K562 (cell line): ENCODE data around the gene PRXL2A. TPM values are rescaled to one million over a fixed set of nuclear protein-coding genes. Genes with fewer than 3 reads are reported as not detected.

ENCODE experiments used
- MBD2 ChIP-seq: sonication (generic); IDR thresholded peaks from 2 replicates; pipeline ENCODE4 v1.6.1; 2016; ENCODE audit warnings: low read depth, borderline replicate concordance
- PTBP1 ChIP-seq: fragments of 200-400 bp; formaldehyde crosslinking; IDR thresholded peaks from 2 replicates; pipeline ENCODE4 v1.6.1; 2017; ENCODE audit warnings: low read depth, low read length
- RBBP5 ChIP-seq: fragments of 200-600 bp; sonication (generic); IDR thresholded peaks from 2 replicates; pipeline ENCODE4 v1.6.1; 2012; ENCODE audit warnings: borderline replicate concordance, mild to moderate bottlenecking, low read length, control low read depth, inconsistent platforms; ENCODE audit not compliant: insufficient read depth, poor library complexity, severe bottlenecking
- SRF ChIP-seq, 2 experiments: fragments of 250-450, 450-650 bp in 1 of 2; sonication (Bioruptor Pico) in 1 of 2; sonication (generic) in 1 of 2; formaldehyde crosslinking; IDR thresholded peaks; 2 replicates each; pipeline versions ENCODE4 v1.5.0 to v1.5.1; 2020 to 2022; ENCODE audit warnings: mild to moderate bottlenecking in 1 of 2, missing genetic modification reagents in 1 of 2
- ZNF436 ChIP-seq: fragments of 250-450, 450-650 bp; sonication (Bioruptor Pico); formaldehyde crosslinking; IDR thresholded peaks from 2 replicates; pipeline ENCODE4 v1.7.0; 2020; ENCODE audit warnings: mild to moderate bottlenecking
- ZNF586 ChIP-seq: fragments of 450-650 bp; formaldehyde crosslinking; conservative IDR thresholded peaks from 2 replicates; pipeline ENCODE4 v1.4.0; 2020; ENCODE audit warnings: mild to moderate bottlenecking, moderate library complexity
- polyA plus RNA-seq, 8 experiments: library from polyadenylated mRNA; depleted of rRNA in 4 of 8; stranded (reverse) in 5 of 8; unstranded in 3 of 8; fragments of >200 nt; fragmentation: Nextera tagmentation in 2 of 8; fragmentation: Illumina TruSeq in 1 of 8; extraction: Ambion mirVana in 2 of 8; extraction: Trizol in 1 of 8; gene quantifications; 2 replicates each; pipeline versions ENCODE4 v1.2.1 to v1.2.3, GENCODE V29; 2011 to 2014; ENCODE audit warnings: inconsistent platforms in 1 of 8, missing spikeins in 1 of 8
- total RNA-seq, 7 experiments: library from RNA; depleted of rRNA in 6 of 7; stranded (reverse); fragments of >200 nt in 6 of 7; fragmentation: Illumina TruSeq in 2 of 7; extraction: Trizol in 2 of 7; gene quantifications; 2 replicates each; pipeline versions ENCODE4 v1.2.1 to v1.2.3, GENCODE V29; 2011 to 2021; ENCODE audit warnings: low replicate concordance in 1 of 7
- TF ChIP-seq, protein P1 (sequence below), 2 experiments: IDR thresholded peaks; 2 replicates each; pipeline ENCODE4 v1.6.1; 2012; ENCODE audit warnings: improper control_type of control experiment in 2 of 2, low read depth in 2 of 2, low read length in 2 of 2, borderline replicate concordance in 1 of 2
- TF ChIP-seq, protein P2 (sequence below): fragments of 200-800 bp; sonication (Bioruptor generic); IDR thresholded peaks from 2 replicates; pipeline ENCODE4 v1.6.1; 2016; ENCODE audit warnings: missing genetic modification characterization, missing compliant biosample characterization
- TF ChIP-seq, protein P3 (sequence below): fragments of 450-650 bp; formaldehyde crosslinking; IDR thresholded peaks from 2 replicates; pipeline ENCODE4 v1.4.0; 2020; ENCODE audit warnings: mild to moderate bottlenecking, moderate library complexity

The PRXL2A gene
- total and polyA plus RNA-seq, 9 of the 15 experiments (the other 6 are each of a cell fraction or from before 2014, with no cell fraction given) = 0.14 to 1.2 (median 0.75) TPM

- TF ChIP-seq, protein P1, sequence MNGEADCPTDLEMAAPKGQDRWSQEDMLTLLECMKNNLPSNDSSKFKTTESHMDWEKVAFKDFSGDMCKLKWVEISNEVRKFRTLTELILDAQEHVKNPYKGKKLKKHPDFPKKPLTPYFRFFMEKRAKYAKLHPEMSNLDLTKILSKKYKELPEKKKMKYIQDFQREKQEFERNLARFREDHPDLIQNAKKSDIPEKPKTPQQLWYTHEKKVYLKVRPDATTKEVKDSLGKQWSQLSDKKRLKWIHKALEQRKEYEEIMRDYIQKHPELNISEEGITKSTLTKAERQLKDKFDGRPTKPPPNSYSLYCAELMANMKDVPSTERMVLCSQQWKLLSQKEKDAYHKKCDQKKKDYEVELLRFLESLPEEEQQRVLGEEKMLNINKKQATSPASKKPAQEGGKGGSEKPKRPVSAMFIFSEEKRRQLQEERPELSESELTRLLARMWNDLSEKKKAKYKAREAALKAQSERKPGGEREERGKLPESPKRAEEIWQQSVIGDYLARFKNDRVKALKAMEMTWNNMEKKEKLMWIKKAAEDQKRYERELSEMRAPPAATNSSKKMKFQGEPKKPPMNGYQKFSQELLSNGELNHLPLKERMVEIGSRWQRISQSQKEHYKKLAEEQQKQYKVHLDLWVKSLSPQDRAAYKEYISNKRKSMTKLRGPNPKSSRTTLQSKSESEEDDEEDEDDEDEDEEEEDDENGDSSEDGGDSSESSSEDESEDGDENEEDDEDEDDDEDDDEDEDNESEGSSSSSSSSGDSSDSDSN (IDR thresholded peaks at IDR 0.05; ENCODE audit: borderline replicate concordance in 1 of 2, low read depth in 2 of 2, low read length in 2 of 2) = no peak
- TF ChIP-seq, protein P2, sequence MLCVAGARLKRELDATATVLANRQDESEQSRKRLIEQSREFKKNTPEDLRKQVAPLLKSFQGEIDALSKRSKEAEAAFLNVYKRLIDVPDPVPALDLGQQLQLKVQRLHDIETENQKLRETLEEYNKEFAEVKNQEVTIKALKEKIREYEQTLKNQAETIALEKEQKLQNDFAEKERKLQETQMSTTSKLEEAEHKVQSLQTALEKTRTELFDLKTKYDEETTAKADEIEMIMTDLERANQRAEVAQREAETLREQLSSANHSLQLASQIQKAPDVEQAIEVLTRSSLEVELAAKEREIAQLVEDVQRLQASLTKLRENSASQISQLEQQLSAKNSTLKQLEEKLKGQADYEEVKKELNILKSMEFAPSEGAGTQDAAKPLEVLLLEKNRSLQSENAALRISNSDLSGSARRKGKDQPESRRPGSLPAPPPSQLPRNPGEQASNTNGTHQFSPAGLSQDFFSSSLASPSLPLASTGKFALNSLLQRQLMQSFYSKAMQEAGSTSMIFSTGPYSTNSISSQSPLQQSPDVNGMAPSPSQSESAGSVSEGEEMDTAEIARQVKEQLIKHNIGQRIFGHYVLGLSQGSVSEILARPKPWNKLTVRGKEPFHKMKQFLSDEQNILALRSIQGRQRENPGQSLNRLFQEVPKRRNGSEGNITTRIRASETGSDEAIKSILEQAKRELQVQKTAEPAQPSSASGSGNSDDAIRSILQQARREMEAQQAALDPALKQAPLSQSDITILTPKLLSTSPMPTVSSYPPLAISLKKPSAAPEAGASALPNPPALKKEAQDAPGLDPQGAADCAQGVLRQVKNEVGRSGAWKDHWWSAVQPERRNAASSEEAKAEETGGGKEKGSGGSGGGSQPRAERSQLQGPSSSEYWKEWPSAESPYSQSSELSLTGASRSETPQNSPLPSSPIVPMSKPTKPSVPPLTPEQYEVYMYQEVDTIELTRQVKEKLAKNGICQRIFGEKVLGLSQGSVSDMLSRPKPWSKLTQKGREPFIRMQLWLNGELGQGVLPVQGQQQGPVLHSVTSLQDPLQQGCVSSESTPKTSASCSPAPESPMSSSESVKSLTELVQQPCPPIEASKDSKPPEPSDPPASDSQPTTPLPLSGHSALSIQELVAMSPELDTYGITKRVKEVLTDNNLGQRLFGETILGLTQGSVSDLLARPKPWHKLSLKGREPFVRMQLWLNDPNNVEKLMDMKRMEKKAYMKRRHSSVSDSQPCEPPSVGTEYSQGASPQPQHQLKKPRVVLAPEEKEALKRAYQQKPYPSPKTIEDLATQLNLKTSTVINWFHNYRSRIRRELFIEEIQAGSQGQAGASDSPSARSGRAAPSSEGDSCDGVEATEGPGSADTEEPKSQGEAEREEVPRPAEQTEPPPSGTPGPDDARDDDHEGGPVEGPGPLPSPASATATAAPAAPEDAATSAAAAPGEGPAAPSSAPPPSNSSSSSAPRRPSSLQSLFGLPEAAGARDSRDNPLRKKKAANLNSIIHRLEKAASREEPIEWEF (CRISPR knock-in tag) = no peak
- TF ChIP-seq PTBP1 = no peak
- TF ChIP-seq MBD2 = no peak
- TF ChIP-seq, protein P3, sequence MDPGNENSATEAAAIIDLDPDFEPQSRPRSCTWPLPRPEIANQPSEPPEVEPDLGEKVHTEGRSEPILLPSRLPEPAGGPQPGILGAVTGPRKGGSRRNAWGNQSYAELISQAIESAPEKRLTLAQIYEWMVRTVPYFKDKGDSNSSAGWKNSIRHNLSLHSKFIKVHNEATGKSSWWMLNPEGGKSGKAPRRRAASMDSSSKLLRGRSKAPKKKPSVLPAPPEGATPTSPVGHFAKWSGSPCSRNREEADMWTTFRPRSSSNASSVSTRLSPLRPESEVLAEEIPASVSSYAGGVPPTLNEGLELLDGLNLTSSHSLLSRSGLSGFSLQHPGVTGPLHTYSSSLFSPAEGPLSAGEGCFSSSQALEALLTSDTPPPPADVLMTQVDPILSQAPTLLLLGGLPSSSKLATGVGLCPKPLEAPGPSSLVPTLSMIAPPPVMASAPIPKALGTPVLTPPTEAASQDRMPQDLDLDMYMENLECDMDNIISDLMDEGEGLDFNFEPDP = no peak
- TF ChIP-seq ZNF586 (CRISPR knock-in tag) = no peak
- TF ChIP-seq ZNF436 = no peak
- TF ChIP-seq RBBP5 = no peak
- no peak for TF ChIP-seq SRF (CRISPR knock-in tag; IDR thresholded peaks at IDR 0.05)
These were observed 36.4 kb downstream of the PRXL2A start (continued) for GRCh38 chr10:80444646-80445319.
